ENCODE measurements around the gene ATR. TPM values are rescaled to one million over a fixed set of nuclear protein-coding genes. Genes with fewer than 3 reads are reported as not detected.

ATR gene
- total and polyA plus RNA-seq, 9 of the 15 experiments (the other 6 are each of a cell fraction or from before 2014, with no cell fraction given): 18.0 to 37.8 (median 23.2) TPM

- Histone ChIP-seq H3K4me2 (ENCODE audit: insufficient read depth, low read length) (no peak overlapping the region), H3K79me2 (ENCODE audit: control insufficient read depth, insufficient read depth, low read length) (no peaks in the 10 kb centered on the region), H3K27me3 (ENCODE audit: control insufficient read depth in 2 of 2, insufficient read depth in 2 of 2, low read length in 2 of 2) (no peaks in the 10 kb centered on the region), H3K4me1 (replicated peaks in 1 of 2; ENCODE audit: control insufficient read depth in 2 of 2, insufficient read depth in 2 of 2, low read length in 2 of 2) (no peaks in the 10 kb centered on the region), H3K9me1 (ENCODE audit: control insufficient read depth, insufficient read depth, low read length) (no peaks in the 10 kb centered on the region), H2AFZ (ENCODE audit: low read depth, low read length) (no peak overlapping the region), H3K27ac (ENCODE audit: extremely low read depth, low read depth, low read length) (no peak overlapping the region), H3K36me3 (ENCODE audit: control insufficient read depth, insufficient read depth, low read length) (peaks cover 65% of the 10 kb centered on the region), H3K9me3 (replicated peaks; ENCODE audit: control insufficient read depth, insufficient read depth, low read depth, low read length) (no peaks in the 10 kb centered on the region), H3K4me3 (no peak overlapping the region), H3K9ac (ENCODE audit: insufficient read depth in 1 of 2, low read depth in 2 of 2, low read length in 2 of 2) (no peak overlapping the region), H4K20me1 (replicated peaks; ENCODE audit: control insufficient read depth, insufficient read depth, low read length) (no peaks in the 10 kb centered on the region)
- BruUV-seq (replicated peaks): no TSS peak
- 87% methylated on average over 2 of the region's 2 CpGs for WGBS (ENCODE audit: insufficient coverage, low coverage, missing lambda C conversion rate)
- ChIA-PET POLR2A (no interaction called here), CTCF (ENCODE audit: low intra/inter-chr PET ratio) (no interaction called here)
- no peak for ATAC-seq
- in situ Hi-C loops (cut with MboI) (no loop called here), intact Hi-C loops (cut with micrococcal nuclease) (no loop called here)
- TF ChIP-seq PTTG1 (tag; IDR thresholded peaks at IDR 0.05; ENCODE audit: low read depth) (no peak), ARID3A (IDR thresholded peaks at IDR 0.05; ENCODE audit: borderline replicate concordance, low read depth, low read length) (no peak), MAFG (tag; conservative IDR thresholded peaks at IDR 0.05) (peak; percentile 31; the same call in 1 of the 2 replicates), SMARCA4 (IDR thresholded peaks at IDR 0.05) (no peak), HES1 (IDR thresholded peaks at IDR 0.05; ENCODE audit: low read depth) (no peak), C11orf30 (IDR thresholded peaks at IDR 0.05; ENCODE audit: low read depth) (peak; percentile 45; the same call in 1 of the 2 replicates), RBFOX2 (IDR thresholded peaks at IDR 0.05; ENCODE audit: low read depth, low read length) (no peak), ZNF316 (IDR thresholded peaks at IDR 0.05) (peak; percentile 79)
- FAIRE-seq: no peak
- DNase-seq (ENCODE audit: extremely low read depth in 1 of 4, low spot score in 3 of 4): no peak
Observed at GRCh38 chr3:142534543-142534942, 44.0 kb downstream of the ATR start.
